Epithelial cell of proximal tubule (primary cell): ENCODE data around the gene HPGD. TPM values are rescaled to one million over a fixed set of nuclear protein-coding genes. Genes with fewer than 3 reads are reported as not detected.

ENCODE experiments used
- DNase-seq: peaks from one replicate; pipeline ENCODE4 v3.0.0-alpha.2; 2011; ENCODE audit warnings: low read depth
- H3K4me3 ChIP-seq: 2 replicates; pipeline ENCODE4 v1.5.1; 2011; ENCODE audit warnings: low read depth, mild to moderate bottlenecking, low read length
- total RNA-seq: library from RNA; depleted of rRNA; stranded (reverse); fragments of >200 nt; gene quantifications from 2 replicates; pipeline ENCODE4 v1.2.3, GENCODE V29; 2015
- TF ChIP-seq, protein P1 (sequence below): conservative IDR thresholded peaks from 2 replicates; pipeline ENCODE4 v1.5.1; 2012; ENCODE audit warnings: low read depth, mild to moderate bottlenecking, low read length

The HPGD gene
- total RNA-seq, 1 donor from 2014 or later, result 2.8 TPM

DNA sequence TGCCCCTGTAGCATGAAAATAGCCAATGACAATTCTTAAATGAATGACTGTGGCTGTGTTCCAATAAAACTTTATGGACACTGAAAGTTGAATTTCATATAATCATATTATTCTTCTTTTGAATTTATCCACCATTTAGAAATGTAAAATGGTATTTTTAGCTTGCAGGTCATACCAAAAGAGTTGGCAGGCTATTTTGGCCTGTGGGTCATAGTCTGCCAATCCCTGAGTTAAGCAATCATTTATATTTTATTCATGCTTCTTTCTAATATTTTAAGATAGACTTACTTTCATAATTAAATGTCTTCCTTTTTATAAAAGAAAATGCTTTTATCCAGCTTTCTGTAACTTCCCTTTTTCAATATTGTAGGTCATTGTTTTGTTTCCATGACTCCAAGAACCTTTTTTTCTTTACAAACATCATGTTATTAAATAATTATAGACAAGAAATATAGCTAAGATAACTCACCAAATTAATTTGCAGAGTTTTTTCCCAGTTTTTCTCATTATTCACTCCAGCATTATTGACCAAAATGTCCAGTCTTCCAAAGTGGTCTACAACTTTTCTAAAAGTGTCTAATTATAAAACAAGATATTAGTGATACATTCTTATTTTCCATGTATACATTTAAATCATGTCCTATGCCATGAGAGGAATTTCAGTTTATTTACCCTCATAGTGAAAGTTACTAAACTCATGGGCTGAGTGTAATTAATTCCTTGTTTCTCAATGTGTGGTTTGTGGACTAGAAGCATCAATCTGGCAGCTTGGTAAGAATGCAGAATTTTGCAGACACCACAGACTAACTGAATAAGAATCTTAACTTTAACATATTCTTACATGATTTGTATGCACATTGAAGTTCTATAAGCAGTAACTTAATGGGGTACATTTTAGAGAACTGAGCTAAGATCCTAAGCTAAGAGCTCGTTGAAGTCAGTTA lies 4.5 kb downstream of the HPGD start:
- no peak for DNase-seq
- TF ChIP-seq, protein P1, sequence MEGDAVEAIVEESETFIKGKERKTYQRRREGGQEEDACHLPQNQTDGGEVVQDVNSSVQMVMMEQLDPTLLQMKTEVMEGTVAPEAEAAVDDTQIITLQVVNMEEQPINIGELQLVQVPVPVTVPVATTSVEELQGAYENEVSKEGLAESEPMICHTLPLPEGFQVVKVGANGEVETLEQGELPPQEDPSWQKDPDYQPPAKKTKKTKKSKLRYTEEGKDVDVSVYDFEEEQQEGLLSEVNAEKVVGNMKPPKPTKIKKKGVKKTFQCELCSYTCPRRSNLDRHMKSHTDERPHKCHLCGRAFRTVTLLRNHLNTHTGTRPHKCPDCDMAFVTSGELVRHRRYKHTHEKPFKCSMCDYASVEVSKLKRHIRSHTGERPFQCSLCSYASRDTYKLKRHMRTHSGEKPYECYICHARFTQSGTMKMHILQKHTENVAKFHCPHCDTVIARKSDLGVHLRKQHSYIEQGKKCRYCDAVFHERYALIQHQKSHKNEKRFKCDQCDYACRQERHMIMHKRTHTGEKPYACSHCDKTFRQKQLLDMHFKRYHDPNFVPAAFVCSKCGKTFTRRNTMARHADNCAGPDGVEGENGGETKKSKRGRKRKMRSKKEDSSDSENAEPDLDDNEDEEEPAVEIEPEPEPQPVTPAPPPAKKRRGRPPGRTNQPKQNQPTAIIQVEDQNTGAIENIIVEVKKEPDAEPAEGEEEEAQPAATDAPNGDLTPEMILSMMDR, result no peak
- no peak overlapping the region for H3K4me3 ChIP-seq

DNA sequence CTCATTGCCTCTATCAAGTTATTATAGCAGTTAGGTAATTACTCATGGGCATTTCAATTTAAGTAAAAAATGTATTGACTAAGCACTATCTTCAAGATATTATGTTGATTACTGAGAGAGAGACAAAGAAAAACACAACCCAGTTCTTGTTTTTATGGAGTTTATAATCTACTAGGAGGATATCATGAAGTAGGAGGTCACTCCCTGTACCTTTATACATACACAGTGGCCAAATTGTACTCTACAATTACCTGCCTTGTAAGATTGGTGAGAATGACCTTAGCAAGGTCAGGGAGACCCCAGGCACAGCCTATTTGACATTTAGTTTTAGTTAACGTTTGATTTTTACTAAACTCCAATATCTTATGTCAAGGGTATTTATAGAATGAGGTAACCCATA lies 5.5 kb downstream of the HPGD start:
- no peak overlapping the region for H3K4me3 ChIP-seq

DNA sequence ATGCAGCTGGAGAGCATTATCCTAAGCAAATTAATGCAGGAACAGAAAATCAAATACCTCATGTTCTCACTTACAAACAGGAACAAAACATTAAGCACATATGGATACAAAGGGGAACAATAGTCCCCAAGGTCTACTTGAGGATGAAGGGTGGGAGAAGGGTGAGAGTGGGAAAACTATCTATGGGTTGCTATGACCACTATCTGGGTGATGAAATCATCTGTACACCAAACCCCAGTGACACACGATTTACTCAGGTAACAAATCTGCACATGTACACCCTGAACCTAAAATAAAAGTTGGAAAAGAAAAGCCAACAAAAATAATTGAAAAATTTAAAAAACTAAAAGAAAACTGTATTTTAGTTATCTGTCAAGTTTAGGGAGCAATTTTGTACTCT lies 5.9 kb downstream of the HPGD start:
- TF ChIP-seq, protein P1, result no peak
- H3K4me3 ChIP-seq, result no peak overlapping the region
- DNase-seq, result no peak

More for the DNA sequence above, 5.5 kb downstream of the HPGD start:
- no peak for DNase-seq
- TF ChIP-seq, protein P1, result no peak

DNA sequence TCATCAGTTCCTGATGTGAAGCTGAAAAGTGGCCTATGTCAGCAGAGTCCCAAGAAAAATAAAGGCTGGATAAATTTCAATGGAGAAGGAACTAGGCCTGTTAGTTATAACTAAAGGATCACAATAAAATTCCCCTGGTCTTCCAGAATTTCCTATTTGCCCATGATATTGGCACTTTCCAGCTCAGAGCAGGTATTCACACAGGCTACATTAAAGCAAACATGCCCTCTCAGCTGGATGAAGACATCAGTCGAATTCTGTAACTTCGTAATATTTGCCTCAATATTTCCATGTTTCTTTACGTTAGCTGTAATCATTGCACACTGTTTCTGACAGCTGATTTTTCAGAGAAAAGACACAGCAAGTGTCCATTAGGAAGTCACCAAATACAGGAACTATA lies 9.5 kb downstream of the HPGD start:
- H3K4me3 ChIP-seq, result no peak overlapping the region
- TF ChIP-seq, protein P1, result no peak
- no peak for DNase-seq

DNA sequence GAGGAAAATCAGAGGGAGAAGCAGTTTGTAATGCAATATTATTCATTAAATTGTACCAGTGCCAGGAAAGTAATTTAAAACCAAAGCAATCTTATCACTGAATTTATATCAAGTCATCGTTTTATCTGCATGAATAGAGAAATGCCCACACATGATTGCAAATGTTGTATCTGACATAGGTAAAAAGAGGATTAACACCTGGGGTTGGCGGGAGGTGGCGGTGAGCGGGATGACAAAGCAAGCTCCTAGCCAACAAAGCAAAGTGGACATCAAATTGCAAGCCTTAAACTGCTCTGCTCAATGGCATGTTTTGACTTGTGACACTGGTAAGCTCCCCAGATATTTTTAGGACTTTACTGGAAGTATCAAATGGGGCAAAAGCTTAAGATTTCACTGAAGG lies 16.4 kb downstream of the HPGD start:
- TF ChIP-seq, protein P1, result no peak
- DNase-seq, result no peak
- no peak overlapping the region for H3K4me3 ChIP-seq

DNA sequence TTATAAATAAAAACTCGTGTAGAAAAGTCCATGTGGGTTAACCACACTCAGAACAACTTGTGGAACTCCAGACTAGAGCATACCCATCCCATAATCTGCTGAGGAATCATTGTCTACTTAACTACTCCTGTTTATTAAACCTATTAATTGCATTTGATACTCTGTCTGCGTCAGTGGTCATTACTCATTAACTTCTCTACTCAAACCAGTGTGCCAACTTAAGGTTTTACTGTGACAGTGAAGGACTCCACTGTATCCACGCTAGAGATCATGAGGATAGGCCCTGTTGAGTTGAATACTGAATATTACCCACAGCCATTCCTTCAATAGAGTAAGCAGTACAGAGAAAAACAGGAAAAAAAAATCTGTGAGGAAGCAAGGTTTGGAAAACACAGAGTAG lies 17.3 kb downstream of the HPGD start:
- no peak for DNase-seq
- no peak overlapping the region for H3K4me3 ChIP-seq
- TF ChIP-seq, protein P1, result no peak
